HG03045 (cell line): Measurements from ENCODE around the gene JAK2.
"Not testable (repeated sequence)": the region's sequence is repeated elsewhere in the genome, so short reads cannot be mapped to it uniquely, and the experiment has no call there.

ENCODE experiments used
- ATAC-seq: cut with Tn5 transposase; IDR thresholded peaks from one replicate; pipeline ENCODE4 v1.9.1; 2021; ENCODE audit warnings: mild to moderate bottlenecking, moderate library complexity; ENCODE audit not compliant: unreplicated experiment

Gene JAK2

GRCh38 chr9:5041390-5042115, 56.5 kb downstream of the JAK2 start:
- ATAC-seq: no peak

GRCh38 chr9:5042661-5043178, 57.6 kb downstream of the JAK2 start:
- no peak for ATAC-seq

- ATAC-seq: no peak
Observed at GRCh38 chr9:5043381-5043780, 58.3 kb downstream of the JAK2 start.

GRCh38 chr9:5044160-5044559, 59.1 kb downstream of the JAK2 start:
- no peak for ATAC-seq

- ATAC-seq: no peak
Observed at GRCh38 chr9:5052838-5053237, 67.8 kb downstream of the JAK2 start.

DNA sequence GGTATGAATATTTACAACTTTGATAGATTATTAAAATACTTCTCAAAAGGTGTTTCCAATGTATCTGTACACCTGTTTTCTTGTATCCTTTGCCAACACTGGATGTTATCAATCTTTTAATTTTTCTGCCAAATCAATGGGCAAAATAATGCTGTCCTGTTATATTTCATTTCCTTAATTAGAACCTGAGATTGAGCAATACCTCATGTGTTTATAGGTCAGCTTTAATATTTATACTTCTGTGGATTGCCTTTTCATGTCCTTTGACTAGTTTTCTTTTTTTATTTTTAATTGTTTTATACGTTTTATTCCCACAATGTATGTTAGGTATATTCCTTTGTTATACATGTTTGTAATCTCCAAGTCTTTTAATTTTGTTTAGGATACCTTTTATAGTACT, 77.6 kb downstream of the JAK2 start:
- ATAC-seq: no peak

DNA sequence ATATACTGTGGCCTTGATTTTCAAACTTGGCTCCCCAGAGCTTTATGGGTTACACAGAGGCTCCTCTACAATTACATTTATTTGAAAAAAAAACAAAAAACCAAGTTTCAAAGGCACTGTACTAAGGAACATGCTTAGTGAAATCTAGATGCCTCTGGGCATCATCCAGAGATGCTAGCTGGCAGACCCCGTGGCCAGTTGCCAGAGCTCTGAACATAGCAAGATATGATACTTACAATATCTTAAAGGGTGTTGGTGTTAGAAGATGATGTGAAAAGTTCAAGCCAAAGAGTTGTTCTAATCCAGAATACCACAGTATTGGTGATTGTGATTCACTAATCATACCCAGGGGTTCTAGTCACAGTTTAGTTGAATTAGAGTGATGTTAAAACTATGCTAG, 87.8 kb downstream of the JAK2 start:
- ATAC-seq: no peak

- no peak for ATAC-seq
Observed at GRCh38 chr9:5073701-5074100, 88.6 kb downstream of the JAK2 start.

GRCh38 chr9:5085993-5086392, 100.9 kb downstream of the JAK2 start:
- no peak for ATAC-seq

DNA sequence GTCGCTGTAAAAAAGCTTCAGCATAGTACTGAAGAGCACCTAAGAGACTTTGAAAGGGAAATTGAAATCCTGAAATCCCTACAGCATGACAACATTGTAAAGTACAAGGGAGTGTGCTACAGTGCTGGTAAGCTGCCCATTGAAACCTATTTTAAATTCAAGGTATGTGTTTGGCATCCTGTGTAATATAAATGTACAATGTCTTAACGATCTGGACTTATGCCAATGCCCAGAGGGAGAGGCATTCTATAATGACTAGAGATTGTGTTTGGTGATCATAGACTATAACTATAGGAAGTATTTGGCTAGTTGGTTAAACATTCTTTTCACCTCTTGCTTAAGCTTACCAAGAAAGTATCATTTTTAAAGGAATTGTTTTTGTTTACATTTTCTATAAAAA, 104.7 kb downstream of the JAK2 start:
- no peak for ATAC-seq

- ATAC-seq: no peak
Observed at GRCh38 chr9:5095795-5096194, 110.7 kb downstream of the JAK2 start.

GRCh38 chr9:5099466-5099865, 114.4 kb downstream of the JAK2 start:
- no peak for ATAC-seq

- not testable (repeated sequence) for ATAC-seq
Observed at GRCh38 chr9:5101127-5101526, 116.1 kb downstream of the JAK2 start.

DNA sequence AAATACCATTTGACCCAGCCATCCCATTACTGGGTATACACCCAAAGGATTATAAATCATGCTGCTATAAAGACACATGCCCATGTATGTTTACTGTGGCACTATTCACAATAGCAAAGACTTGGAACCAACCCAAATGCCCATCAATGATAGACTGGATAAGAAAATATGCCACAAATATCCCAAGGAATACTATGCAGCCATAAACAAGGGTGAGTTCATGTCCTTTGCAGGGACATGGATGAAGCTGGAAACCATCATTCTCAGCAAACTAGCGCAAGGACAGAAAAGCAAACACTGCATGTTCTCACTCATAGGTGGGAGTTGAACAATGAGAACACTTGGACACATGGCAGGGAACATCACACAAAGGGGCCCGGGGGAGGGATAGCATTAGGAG, 121.4 kb downstream of the JAK2 start:
- not testable (repeated sequence) for ATAC-seq

- no peak for ATAC-seq
Observed at GRCh38 chr9:5110867-5111681, 126.0 kb downstream of the JAK2 start.

DNA sequence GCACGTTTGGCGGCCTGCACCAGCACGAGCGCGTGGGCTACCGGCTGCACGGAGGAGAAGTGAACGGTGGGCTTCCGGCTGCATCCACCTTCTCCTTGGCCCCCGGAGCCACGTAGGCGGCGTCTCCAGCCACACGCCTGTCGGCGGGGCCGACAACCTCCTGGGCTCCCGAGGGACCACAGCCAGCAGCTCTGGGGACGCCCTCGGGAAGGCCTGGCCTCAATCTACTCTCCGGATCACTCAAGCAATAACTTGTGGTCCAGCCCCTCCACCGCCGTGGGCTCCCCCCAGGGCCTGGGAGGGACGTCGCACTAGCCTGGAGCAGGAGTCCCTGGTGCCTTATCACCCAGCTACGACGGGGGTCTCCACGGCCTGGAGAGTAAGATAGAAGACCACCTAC, 126.6 kb downstream of the JAK2 start:
- ATAC-seq: no peak

DNA sequence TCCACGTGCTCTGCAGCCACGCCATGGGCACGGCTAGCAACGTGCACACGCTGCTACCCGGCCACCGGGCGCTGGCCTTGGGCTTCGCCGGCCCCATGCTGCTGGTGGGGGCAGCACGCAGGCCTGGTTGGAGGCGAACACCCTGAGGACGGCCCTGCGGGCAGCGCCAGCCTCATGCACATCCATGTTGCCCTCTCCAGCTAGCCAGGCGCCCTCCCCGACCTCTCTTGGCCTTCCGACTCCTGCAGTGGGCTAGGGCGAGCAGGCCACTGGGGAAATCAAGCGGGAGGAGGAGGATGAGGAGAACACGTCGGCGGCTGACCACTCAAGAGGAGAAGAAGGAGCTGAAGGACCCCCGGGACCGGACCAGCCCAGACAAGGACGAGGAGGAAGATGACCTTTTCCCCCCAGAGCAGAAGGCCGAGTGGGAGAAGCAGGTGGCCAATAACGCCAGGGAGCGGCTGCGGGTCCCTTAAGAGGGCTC, 127.1 kb downstream of the JAK2 start:
- no peak for ATAC-seq

- ATAC-seq: no peak
Observed at GRCh38 chr9:5112646-5113045, 127.6 kb downstream of the JAK2 start.

DNA sequence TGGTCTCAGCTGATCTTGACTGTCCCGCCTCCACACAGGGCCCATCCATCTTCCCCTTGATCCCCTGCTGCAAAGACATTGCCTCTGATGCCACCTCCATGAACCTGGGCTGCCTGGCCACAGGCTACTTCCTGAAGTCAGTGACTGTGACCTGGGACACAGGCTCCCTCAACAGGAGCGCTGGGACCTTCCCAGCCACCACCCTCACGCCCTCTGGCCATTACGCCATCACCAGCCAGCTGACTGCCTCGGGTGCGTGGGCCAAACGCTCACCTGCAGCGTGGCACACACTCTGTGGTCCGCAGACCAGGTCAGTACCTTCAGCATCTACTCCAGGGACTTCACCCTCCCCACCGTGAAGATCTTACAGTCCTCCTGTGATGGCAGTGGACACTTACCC, 128.5 kb downstream of the JAK2 start:
- no peak for ATAC-seq

DNA sequence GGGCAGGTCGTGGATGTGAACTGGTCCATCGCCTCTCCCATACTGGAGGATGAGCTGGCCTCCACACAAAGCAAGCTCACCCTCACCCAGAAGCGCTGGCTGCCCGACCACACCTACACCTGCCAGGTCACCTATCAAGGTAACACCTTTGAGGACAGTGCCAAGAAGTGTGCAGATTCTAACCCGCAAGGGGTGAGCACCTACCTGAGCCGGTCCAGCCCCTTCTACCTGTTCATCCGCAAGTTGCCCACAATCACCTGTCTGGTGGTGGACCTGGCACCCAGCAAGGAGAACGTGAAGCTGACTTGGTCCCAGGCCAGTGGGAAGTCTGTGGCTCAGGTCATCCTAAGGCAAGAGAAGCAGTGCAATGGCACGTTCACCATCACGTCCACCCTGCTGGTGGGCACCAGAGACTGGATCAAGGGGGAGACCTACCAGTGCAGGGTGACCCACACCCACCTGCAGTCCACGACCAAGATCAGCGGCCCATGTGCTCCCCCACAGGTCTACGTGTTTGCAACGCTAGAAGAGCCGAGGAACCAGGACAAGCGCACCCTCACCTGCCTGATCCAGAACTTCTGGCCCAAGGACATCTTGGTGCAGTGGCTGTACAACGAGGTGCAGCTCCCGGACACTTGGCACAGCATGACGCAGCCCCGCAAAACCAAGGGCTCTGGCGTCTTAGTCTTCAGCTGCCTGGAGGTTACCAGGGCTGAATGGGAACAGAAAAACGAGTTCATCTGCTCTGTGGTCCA, 129.1 kb downstream of the JAK2 start:
- no peak for ATAC-seq

- ATAC-seq: no peak
Observed at GRCh38 chr9:5122116-5122515, 137.0 kb downstream of the JAK2 start.
